ENCODE results near the gene RTRAF.
A peak's percentile ranks its signal among the peaks of the same experiment; 100 is the strongest.

RTRAF gene

DNA sequence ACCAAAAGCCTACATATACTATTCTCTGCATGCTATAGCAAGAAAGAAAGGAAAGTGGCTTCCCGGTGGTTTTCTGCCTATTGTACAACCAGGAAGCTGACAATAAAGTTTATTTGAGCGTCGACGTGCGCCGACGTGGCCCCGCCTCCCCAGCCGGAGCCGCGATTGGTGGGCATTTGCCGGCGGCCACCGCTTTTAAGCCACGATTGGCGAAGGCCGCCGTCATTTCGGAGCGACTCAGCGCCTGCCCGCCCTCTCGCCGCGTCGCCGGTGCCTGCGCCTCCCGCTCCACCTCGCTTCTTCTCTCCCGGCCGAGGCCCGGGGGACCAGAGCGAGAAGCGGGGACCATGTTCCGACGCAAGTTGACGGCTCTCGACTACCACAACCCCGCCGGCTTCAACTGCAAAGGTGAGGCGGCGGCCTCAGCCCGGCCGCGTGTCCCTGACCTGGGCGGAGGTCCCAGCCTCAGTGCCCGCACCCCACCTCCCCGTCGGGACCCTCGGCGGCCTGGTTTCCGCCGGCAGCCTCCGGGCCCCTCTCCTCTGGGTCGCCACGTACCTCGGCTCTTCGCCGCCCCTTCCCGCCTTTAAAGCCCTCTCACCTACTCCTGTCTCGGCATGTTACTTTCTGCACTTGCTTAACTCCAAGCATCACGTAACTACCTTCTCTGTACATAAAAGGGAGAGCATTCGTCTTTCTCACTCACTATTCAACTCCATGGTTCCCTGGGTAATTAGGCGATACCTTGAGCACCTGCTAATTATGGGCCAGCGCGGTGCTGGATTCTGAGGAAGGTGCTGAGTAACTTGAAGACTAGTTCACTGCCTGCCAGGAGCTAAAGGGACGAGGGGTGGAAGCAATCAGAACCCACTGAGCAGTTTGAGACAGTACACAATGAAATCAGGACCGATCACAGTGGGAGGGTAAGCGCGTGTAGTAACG lies at the start of gene RTRAF:
Gene RTRAF (plus strand): TSS at position 254 of the 942 bp plus-strand sequence. CDS start 94 bp downstream, at position 348.
- DNase-seq (ENCODE audit: low read depth), result peak; percentile 84

DNA sequence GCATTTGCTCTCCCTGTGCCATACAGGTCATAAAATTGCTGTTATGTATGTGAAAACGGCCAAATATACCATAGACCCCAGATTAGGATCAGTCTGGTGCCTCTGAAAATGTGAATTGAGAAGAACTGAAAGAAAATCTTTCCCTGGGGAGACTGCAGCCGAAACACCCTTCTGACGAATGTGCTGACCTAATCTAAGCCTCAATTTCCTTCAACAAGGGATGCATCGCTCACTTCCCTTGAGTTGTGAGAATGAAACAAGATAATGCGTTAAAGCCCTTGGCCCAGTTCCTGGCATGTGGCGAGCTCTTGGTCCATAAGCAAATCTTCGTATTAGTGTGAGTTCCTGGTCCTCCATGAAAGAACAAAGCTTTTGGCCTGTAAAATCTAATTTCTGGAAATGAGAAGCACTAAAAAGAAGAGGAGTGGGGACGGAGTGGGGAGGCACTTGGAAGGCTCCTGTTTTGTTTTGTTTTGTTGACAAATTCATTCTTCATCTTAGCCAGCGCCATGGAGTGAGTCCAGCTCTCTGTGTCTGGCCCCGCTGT lies 49.5 kb upstream of the RTRAF start:
- DNase-seq (ENCODE audit: low read depth), result no peak

DNA sequence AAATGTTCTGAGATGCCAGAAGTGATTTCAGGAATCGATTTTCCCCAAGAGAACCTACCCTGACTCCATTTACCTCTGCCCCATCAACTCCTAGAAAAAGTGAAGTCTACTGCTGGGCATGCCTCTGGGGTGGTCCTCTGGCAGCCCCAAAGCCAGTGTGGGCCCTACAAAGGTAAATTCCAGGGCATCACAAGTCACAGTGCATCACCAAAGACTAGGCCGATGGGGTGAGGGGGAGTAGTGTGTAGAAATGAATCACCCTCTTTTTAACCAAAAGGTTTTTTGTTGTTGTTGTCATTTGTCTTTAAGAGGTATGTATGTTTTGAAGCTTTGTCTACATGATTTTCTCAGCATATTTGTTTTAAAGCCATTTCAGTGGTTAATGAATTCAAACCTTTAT lies 46.4 kb upstream of the RTRAF start:
- no peak for DNase-seq (ENCODE audit: low read depth)

DNA sequence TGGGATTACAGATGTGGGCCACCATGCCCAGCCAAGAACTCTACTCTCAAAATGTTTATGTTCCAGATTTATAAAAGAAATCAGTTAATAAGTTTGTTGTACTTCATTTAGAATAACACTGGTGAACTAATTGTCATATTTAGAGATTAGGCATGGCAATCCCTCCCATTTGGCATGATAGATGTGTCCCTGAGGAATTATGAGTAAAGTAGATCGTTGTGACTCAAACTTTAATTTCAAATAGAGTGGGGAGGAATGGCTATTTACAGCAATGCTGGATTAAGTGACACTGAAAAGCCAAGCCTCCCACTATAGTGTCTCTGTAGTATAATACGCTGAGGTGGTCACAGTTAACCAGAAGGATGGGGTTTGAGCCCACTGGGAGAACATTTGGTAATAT lies 39.3 kb upstream of the RTRAF start:
- DNase-seq (ENCODE audit: low read depth), result no peak

DNA sequence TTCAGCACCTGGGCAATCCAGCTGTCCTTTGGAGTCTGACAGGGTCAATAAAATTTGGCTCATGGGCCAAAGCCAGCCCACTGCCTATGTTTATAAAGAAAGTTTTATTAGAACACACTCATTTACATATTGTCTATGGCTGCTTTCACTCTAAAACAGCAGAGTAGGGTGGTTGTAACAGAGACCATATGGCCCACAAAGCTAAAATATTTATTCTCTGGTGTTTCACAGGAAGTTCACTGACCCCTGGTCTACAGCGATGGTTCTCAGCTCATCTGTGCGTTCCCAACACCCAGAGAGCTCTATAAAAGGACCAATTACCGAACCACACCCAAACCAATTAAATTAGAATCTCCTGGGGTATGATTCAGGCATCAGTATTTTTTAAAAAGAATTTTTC lies 37.7 kb upstream of the RTRAF start:
- no peak for DNase-seq (ENCODE audit: low read depth)

DNA sequence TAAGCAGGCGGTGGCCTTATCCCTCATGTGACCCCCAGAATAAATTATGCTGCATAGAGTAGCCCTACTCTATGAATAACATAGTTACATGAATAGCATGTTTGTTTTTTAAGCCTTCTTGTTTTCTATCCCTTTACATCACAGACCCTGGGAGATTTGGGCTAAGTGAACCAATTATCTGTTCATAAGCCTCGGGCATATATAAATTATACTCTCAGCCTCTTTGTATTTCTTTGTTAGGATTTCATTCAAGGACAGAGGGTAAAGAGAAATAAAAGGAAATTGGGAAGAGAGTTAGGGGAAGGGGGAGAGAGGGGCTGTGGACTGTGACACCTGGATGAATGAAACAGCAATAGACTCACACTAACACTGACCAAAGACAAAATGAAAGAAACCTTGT lies 35.3 kb upstream of the RTRAF start:
- DNase-seq (ENCODE audit: low read depth), result no peak

DNA sequence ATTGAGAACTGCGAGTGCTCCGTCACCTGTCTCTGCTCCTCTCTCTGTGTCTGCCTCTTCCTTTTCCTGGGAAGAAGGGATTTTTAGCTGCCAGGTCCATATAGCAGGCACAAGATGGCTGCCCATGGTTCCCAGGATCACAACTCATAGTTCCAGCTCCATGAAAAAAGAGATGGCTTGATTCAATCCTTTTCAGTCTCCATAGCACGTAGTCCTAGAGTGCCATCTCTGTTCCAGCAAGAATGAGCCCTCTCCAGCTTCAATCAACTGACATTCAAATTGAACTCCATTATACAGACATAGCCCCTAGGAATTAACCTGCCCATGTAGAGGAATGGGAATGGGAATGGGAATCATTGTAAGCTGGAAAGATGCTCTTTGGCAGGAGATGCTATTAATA lies 34.7 kb upstream of the RTRAF start:
- no peak for DNase-seq (ENCODE audit: low read depth)

DNA sequence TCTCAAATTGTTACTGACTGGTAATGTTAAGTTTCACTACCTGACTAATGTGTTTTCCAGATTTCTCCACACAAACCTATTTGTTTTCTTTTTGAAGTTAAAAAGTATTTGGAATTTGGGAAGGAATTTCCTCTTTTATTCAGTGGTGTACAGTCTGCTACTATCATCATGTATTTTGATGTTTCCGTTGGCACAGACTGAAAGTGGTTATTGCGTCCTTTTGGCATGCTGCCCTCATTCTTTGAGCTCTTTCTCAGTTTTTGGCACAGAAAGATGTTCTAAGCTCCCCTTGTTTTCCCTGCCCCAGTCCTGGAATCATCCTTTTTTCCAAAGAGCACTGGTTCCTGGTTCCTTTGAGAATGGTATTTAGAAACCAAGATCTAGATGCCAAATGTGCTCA lies 31.4 kb upstream of the RTRAF start:
- no peak for DNase-seq (ENCODE audit: low read depth)

DNA sequence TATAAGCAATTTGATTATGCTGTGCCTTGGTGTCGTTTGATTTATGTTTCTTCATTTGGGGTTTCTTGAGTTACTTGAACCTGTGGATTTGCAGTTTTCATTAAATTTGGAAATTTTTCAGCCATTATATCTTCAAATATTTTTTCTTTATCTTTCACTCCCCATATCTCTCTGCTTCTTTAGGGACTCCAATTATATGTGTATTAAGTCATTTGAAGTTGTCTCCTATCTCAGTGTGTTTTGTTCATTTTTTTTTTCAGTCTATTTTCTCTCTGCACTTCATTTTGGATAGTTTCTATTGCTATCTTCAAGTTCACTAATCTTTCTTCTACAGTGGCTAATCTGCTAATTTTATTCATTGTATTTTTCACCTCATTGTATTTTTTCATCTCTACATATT lies 29.4 kb upstream of the RTRAF start:
- no peak for DNase-seq (ENCODE audit: low read depth)

DNA sequence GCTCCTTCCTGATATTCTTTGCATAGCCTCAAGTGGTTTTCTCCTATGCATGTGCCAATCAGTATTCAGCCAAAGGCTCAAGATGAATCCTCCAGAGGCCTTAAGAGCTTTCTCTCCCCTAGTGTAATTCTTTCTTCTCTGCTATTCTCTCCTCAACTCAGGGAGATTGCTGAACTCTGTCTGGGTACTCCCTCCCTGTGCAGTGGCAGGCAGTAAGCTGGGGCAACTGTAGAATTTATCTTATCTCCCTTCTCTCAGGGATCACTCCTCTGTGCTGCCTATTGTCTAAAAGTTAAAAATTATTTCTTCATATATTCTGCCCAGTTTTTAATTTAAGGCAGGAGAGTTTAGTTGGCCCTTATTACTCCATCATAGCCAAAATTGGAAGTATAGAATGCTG lies 28.5 kb upstream of the RTRAF start:
- no peak for DNase-seq (ENCODE audit: low read depth)

DNA sequence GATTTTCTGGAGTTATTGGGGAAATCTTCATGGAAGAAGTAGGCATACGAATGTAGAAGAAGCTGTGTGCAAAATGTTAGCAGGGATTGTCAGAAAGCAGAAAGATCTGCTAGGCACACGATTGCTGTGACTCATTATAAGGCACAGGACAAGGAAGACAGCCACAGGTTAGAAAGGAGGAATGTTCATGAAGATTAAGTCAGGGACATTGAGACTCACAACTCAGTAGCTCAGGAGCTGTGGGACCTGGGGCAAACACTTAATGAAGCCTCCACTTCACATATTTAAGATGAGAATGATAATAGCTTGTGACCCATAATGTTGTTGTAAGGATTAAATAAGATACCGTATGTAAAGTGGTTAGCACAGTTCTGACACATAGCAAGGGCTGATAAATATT lies 26.6 kb upstream of the RTRAF start:
- DNase-seq (ENCODE audit: low read depth), result no peak

DNA sequence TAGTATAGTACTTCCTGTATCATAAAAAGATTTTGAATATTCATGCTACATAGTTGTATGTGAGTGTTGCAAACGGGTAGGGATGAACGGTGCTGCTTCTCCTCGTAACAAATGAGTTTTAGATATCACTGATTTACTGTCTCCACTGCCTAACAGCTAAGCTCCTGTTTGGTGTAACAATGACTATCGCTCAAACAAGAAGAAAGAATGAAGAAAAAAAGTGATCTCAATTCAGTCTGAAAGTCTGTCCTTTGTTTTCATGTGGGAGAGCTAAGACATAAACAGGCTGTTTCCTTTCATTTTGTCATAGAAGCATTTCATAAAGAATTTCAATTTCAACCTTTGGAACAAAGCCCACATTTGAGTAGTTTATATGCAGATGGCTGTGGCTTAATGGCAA lies 26.1 kb upstream of the RTRAF start:
- DNase-seq (ENCODE audit: low read depth), result no peak

DNA sequence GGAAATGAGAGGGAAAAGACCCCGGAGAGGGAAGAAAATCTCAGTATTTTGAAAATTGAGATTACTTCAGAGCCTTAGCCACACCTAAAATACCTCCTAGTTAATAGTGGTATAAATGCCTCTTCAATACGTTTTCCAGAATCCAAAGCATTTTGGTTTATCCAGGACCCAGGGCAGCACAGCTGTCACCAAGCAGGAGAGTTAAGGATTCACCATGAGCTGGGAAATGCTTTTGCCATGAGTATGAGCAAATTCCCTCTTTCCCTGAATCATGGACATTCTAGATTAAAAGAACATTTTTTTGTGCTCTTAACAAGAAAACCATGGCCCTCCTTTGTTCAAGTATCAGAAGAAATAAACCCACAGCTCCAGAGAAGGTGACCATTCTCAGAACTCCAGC lies 21.8 kb upstream of the RTRAF start:
- no peak for DNase-seq (ENCODE audit: low read depth)

DNA sequence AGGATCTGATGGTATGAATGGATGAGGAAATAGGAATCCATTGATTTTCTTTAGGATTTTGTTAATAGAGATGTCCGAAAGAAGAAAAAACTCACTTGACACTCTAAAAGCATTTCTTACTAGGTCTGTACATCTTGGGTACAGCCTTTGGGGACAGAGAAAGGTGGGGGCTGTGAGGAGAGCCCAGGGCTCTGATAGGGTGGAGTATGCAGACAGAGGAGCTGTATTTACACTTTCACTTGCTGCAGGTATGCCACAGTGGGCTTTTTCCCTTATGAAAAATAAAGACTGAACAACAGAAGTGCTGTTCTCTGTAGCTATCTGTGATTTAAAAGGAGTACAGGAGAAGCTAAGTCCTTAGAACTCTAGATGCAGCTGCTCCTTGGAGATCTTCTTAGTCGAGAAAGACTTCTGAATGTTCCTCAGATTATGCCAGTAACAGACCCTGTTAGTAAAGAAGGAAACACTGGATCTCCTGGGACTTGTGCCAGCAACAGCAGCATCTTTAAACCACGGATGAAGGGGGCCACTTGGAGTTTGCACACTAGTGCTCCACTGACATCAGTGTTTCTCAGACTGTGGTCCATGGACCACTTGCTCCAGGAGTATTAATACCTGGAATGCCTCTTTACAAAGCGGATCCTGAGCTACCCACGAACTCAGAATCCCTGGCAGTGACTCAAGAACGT lies 19.4 kb upstream of the RTRAF start:
- no peak for DNase-seq (ENCODE audit: low read depth)

DNA sequence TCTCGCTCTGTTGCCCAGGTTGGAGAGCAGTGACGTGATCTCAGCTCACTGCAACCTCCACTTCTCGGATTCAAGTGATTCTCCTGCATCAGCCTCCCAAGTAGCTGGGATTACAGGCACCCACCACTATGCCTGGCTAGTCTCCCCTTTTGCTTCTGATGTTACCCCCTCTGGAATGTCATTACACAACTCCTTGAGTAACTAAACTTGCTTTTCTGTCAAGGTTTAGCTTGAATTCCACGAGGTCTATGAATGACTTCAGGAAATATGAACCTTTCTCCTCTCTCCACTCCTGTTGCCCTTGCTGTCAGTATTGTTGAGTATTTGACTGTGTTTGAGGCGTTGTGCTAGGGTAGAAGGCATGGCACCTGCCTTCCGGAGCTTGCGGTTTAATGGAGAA lies 16.8 kb upstream of the RTRAF start:
- DNase-seq (ENCODE audit: low read depth), result no peak

DNA sequence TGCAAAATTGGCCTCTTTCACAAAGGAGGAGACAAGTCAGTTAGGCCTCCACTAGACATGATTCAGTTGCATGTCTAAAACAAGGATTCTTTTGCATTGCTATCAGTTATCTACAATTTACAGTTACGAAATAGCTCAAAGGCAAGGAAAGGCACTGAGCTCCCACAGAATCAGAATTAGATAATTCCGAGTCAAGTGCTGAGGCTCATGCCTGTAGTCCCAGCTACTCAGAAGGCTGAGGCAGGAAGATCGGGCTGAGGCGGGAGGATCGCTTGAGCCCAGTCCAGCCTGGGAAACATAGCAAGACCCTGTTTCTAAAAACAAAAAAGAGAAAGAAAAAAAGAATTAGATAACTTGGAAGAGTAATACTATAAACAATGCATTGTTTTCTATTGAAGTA lies 12.3 kb upstream of the RTRAF start:
- DNase-seq (ENCODE audit: low read depth), result no peak

DNA sequence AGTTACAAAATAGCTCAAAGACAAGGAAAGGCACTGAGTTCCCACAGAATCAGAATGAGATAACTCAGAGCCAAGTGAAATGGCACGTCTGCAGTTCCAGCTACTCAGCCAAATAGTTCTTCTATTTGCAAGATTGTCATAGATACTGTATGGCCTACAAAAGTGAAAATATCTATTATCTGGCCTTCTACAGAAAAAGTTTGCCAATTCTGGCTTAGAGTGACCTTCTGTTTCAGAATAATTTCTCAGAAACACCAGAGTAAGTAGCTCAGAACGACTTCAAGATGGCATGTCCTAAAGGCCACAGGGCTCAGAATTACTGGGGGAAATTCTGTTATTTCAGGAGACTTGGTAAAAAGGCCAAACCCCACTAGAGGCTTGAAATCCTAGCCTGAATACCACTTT lies 10.7 kb upstream of the RTRAF start:
- no peak for DNase-seq (ENCODE audit: low read depth)

DNA sequence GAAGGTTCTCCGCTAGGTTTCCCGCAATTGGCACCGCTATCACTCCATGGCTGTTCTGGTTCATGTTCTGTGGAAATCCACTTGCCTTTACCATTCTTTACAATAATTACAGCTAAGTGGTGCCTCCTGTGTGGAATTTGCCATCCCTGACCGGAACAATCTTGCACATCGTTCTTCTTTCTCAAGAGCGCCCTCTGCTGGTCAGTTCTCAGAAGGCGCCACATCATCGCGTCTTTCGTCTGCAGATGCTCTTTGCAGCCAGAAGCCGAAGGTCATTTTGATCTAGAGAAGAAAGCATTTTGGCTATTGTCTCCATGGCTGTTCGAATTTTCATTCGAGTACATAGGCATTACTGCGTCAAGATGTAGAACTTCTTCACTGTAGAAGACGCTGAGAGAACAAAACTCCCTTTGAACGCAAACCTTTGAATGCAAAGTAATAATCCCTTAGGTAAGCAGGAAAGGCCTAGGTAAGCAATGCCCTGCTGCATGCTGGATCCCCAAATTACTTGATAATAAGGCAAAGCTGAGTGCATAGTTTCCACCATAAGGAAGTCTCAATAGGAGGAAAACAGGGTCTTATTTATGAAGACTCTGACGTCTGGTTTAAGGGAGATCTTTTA lies 10.1 kb upstream of the RTRAF start:
- DNase-seq (ENCODE audit: low read depth), result peak; percentile 45

DNA sequence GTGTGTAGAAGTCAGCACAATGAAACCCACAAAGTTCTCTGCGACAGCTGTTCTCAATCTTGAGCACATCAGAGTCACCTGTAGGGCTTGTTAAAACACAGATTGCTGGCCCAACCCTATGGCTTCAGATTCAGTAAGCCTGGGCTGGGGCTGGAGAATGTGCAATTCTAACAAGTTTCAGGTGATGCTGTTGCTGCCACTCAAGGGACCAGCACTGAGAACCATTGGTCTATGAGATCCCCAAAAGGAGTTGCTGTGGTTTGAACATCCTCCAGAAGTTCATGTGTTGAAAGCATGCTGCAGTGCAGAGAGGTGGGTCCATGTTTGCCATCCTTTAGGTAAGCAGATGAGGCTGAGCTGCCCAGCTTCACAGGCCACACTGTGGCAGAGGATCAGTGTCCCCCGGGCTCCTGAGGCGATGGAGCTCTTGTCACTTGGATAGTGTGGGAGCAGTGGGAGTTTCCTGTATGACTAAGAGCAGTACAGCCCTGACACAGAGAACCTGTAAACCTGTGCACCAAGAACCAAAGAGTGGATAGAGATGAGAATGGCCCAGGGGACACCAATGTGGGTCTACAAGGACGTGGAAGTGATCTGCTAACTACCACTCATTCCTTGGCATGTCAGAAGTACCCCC lies 8.0 kb upstream of the RTRAF start:
- no peak for DNase-seq (ENCODE audit: low read depth)

DNA sequence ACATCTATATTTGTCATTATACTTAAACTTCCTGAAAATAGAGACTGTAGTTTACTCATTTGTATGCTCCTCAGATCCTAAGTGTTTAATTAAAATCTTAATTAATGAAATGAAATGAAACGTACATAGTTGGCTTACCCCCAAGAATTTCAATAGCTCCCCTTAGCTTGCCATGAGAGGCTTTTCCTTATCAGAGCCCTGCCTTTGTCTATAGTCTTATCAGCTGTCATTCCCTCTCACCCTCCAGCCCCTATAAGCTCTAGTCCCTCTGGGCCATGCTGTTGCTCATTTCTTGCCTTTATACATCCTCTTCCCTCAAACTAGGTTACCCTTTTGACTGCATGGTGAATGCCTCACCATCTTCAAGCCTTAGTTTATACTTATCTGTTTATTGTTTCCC lies 1.1 kb upstream of the RTRAF start:
- DNase-seq (ENCODE audit: low read depth), result no peak

DNA sequence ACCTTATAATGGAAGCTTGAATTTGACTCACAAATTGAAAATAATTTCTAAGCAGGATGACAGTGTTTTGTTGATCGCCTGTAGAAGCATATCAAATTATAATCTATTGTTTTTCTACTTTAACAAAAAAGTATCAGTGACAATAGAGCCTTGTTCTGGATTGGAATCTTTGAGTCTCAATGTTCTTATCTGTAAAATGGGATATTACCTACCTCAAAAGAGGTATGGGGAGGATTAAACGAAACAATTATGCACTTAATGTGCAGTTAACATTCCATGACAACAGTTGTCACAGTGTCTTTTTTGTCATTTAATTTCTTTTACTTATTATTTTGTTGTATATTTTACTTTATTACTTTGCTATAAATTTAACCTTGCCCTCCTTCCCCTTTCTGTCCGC lies 1.1 kb downstream of the RTRAF start:
- DNase-seq (ENCODE audit: low read depth), result no peak

DNA sequence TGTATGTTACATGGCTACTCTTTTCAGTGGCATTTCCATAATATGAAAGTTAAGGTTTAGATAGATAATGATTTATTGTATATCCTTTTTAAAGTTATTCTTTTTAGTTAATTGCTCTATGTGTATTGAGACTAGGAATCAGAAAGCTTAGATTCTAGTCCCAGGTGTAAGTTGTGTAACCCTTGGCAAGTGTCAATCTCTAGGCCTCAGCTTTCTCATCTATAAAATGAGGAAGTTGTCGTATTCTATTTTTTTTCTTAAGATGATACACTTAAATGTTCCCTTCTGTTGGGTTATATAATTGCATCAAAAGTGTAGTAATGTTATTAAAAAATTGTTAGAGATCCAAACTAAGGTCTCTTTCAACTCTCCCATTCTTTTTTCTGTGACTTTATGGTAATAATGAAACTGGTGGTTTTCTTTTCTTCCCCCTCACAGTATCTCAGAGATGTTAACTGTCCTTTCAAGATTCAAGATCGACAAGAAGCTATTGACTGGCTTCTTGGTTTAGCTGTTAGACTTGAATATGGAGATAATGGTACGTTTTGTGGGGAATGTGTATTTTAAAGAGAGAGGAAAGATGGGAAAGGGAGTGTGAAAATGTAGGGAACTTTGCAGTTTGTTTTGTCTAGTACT lies 4.1 kb downstream of the RTRAF start:
- no peak for DNase-seq (ENCODE audit: low read depth)

Measured in T-helper 22 cell (primary cell).